HL-60 (cell line): Measurements from ENCODE around the gene CNTRL.

Experiments used
- GABPA ChIP-seq: IDR thresholded peaks from 2 replicates; pipeline ENCODE4 v1.6.1; 2012; ENCODE audit warnings: low read depth
- POLR2AphosphoS5 ChIP-seq: IDR thresholded peaks from 2 replicates; pipeline ENCODE4 v1.6.1; 2012; ENCODE audit warnings: low read depth
- SPI1 ChIP-seq: IDR thresholded peaks from 2 replicates; pipeline ENCODE4 v1.6.1; 2012; ENCODE audit warnings: low read depth, mild to moderate bottlenecking, borderline replicate concordance
- TF ChIP-seq, protein P1 (sequence below): IDR thresholded peaks from one replicate; pipeline ENCODE4 v1.5.1; 2011; ENCODE audit warnings: low read length, control low read depth, inconsistent platforms; ENCODE audit not compliant: insufficient read depth
- TF ChIP-seq, protein P2 (sequence below): IDR thresholded peaks from 2 replicates; pipeline ENCODE4 v1.6.1; 2012; ENCODE audit warnings: low read depth; ENCODE audit not compliant: insufficient replicate concordance

DNA sequence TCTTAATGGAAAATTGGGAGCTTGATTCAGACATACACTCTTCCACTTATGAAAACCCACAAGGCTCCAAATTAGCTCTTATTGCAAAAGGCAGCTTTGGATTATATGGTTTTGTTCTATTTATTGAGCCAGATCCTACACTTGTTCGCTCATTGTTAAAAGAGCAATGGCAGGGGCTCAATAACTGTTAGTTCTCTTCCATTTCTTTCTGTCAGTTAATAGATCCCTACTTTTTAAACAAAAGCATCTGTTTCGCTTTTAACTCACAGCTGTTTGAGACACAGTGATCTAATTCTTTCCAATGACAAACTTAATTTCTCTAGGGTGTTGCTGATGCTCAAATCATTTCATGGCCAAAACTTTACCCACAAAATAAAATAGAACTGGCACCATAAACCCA is 36.4 kb upstream of the CNTRL start:
- TF ChIP-seq, protein P1, sequence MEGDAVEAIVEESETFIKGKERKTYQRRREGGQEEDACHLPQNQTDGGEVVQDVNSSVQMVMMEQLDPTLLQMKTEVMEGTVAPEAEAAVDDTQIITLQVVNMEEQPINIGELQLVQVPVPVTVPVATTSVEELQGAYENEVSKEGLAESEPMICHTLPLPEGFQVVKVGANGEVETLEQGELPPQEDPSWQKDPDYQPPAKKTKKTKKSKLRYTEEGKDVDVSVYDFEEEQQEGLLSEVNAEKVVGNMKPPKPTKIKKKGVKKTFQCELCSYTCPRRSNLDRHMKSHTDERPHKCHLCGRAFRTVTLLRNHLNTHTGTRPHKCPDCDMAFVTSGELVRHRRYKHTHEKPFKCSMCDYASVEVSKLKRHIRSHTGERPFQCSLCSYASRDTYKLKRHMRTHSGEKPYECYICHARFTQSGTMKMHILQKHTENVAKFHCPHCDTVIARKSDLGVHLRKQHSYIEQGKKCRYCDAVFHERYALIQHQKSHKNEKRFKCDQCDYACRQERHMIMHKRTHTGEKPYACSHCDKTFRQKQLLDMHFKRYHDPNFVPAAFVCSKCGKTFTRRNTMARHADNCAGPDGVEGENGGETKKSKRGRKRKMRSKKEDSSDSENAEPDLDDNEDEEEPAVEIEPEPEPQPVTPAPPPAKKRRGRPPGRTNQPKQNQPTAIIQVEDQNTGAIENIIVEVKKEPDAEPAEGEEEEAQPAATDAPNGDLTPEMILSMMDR, result no peak
- TF ChIP-seq POLR2AphosphoS5 (no peak), GABPA (no peak), SPI1 (no peak)
- TF ChIP-seq, protein P2, sequence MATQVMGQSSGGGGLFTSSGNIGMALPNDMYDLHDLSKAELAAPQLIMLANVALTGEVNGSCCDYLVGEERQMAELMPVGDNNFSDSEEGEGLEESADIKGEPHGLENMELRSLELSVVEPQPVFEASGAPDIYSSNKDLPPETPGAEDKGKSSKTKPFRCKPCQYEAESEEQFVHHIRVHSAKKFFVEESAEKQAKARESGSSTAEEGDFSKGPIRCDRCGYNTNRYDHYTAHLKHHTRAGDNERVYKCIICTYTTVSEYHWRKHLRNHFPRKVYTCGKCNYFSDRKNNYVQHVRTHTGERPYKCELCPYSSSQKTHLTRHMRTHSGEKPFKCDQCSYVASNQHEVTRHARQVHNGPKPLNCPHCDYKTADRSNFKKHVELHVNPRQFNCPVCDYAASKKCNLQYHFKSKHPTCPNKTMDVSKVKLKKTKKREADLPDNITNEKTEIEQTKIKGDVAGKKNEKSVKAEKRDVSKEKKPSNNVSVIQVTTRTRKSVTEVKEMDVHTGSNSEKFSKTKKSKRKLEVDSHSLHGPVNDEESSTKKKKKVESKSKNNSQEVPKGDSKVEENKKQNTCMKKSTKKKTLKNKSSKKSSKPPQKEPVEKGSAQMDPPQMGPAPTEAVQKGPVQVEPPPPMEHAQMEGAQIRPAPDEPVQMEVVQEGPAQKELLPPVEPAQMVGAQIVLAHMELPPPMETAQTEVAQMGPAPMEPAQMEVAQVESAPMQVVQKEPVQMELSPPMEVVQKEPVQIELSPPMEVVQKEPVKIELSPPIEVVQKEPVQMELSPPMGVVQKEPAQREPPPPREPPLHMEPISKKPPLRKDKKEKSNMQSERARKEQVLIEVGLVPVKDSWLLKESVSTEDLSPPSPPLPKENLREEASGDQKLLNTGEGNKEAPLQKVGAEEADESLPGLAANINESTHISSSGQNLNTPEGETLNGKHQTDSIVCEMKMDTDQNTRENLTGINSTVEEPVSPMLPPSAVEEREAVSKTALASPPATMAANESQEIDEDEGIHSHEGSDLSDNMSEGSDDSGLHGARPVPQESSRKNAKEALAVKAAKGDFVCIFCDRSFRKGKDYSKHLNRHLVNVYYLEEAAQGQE, result no peak
